Lung (tissue), 12 donors: ENCODE measurements around the gene TEKTIP1. TPM values are rescaled to one million over a fixed set of nuclear protein-coding genes. Genes with fewer than 3 reads are reported as not detected.

ENCODE experiments used
- ATAC-seq: fragments of 200-7000 bp; cut with Tn5 transposase; one replicate; pipeline ENCODE4 v1.9.1; 2020; ENCODE audit warnings: moderate number of reproducible peaks; ENCODE audit not compliant: insufficient read depth, low FRiP score
- DNase-seq, 3 donors: peaks; one replicate each; pipeline ENCODE4 v3.0.0-alpha.2; 2013 to 2017
- H3K27ac ChIP-seq, 2 donors: one replicate each; pipeline ENCODE4 v1.5.1; 2013; ENCODE audit warnings: mild to moderate bottlenecking in 2 of 2, moderate library complexity in 2 of 2, control low read depth in 1 of 2, inconsistent platforms in 1 of 2, low read depth in 1 of 2, low read length in 1 of 2
- H3K27me3 ChIP-seq, 3 donors: one replicate each; pipeline ENCODE4 v1.5.1; 2013; ENCODE audit warnings: low read length in 2 of 3; ENCODE audit not compliant: control insufficient read depth in 3 of 3, insufficient read depth in 3 of 3
- H3K36me3 ChIP-seq, 4 donors: one replicate each; pipeline ENCODE4 v1.5.1; 2013; ENCODE audit warnings: low read length in 4 of 4, mild to moderate bottlenecking in 1 of 4, moderate library complexity in 1 of 4; ENCODE audit not compliant: control insufficient read depth in 4 of 4, insufficient read depth in 4 of 4
- H3K4me1 ChIP-seq, 5 donors: one replicate each; pipeline ENCODE4 v1.5.1; 2013; ENCODE audit warnings: low read length in 5 of 5, mild to moderate bottlenecking in 2 of 5, moderate library complexity in 1 of 5; ENCODE audit not compliant: control insufficient read depth in 5 of 5, insufficient read depth in 5 of 5
- H3K4me3 ChIP-seq: one replicate; pipeline ENCODE4 v1.5.1; 2013; ENCODE audit warnings: mild to moderate bottlenecking, control low read depth, moderate library complexity
- H3K9ac ChIP-seq, 2 donors: one replicate each; pipeline ENCODE4 v1.5.1; 2013; ENCODE audit warnings: low read length in 2 of 2, control low read depth in 1 of 2; ENCODE audit not compliant: insufficient read depth in 1 of 2
- H3K9me3 ChIP-seq, 4 donors: one replicate each; pipeline ENCODE4 v1.5.1; 2013; ENCODE audit warnings: low read length in 3 of 4, mild to moderate bottlenecking in 1 of 4, moderate library complexity in 1 of 4; ENCODE audit not compliant: control insufficient read depth in 4 of 4, insufficient read depth in 3 of 4
- CTCF ChIP-seq: IDR thresholded peaks from 2 replicates; pipeline ENCODE4 v1.5.1; 2012; ENCODE audit warnings: mild to moderate bottlenecking; ENCODE audit errors: control extremely low read depth, extremely low read depth
- WGBS, 2 donors: extraction: QIAGEN DNeasy Blood & Tissue Kit; methylation state at CpG; one replicate each; pipeline ENCODE4 v1.1.7; 2013; 5-methylcytosine and 5-hydroxymethylcytosine counted together
- polyA plus RNA-seq, 2 donors: library from polyadenylated mRNA; stranded (reverse); fragments of 200-250 nt; gene quantifications; one replicate each; pipeline ENCODE4 v1.2.1, GENCODE V29; 2013
- total RNA-seq, 2 donors: library from RNA; depleted of rRNA in 1 of 2; stranded (reverse); fragments of >200 nt in 1 of 2; gene quantifications; one replicate each; pipeline ENCODE4 v1.2.1, GENCODE V29; 2014 to 2021
- donor health status: control.
- donor health status: control.
- donor health status: Bipolar disorder and iron deficiency.
- donor health status: healthy.
- donor health status: DM: yes; HTN: yes; CAD: no.

The TEKTIP1 gene
- total and polyA plus RNA-seq, 4 donors = 0.20 to 5.8 (median 0.91) TPM

DNA sequence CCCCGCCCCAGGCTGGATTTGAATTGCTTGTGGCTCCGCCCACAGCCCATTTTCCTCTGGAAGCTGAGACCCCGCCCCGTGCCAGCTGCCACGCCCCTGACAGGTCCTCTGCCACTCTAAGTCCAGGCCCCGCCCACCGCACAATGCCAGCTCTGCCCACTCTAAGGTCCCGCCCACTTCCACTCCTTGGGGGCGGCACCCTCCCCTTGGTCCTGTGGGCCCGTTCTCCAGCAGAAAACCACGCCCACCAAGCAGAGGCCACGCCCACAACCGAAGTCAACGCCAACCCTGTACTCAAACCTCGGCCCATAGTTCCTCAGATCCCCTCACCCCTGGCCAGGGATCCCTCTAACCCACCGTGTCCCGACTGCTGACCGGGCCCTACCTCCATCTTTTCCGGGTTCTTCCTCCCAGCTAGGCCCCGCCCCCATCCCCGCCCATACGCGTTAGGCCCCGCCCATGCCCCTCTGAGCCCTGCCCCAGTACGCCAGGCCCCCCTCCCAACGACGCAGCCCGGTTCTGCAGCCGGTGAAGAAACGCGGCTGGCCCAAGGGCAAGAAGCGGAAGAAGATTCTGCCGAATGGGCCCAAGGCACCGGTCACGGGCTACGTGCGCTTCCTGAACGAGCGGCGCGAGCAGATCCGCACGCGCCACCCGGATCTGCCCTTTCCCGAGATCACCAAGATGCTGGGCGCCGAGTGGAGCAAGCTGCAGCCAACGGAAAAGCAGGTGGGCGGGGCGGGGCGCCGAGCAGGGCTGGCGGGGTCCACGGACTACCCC, 35.1 kb downstream of the TEKTIP1 start:
- peaks cover 0 to 18% (median 8%) of the 10 kb centered on the region in 5 donors for H3K4me1 ChIP-seq
- 59 to 63% methylated on average over 55 of the region's 55 CpGs for WGBS, 2 donors
- H3K9me3 ChIP-seq = no peaks in the 10 kb centered on the region
- H3K36me3 ChIP-seq = peaks cover 0 to 13% (median 7%) of the 10 kb centered on the region in 4 donors
- ATAC-seq (peak; percentile 51), DNase-seq (peak; percentile 75 to 89 (median 78))
- H3K27me3 ChIP-seq = no peaks in the 10 kb centered on the region
- no peak overlapping the region for H3K9ac ChIP-seq
- H3K27ac ChIP-seq = peak overlapping the region in 1 of 2 donors; percentile 9
- H3K4me3 ChIP-seq = no peak overlapping the region
- TF ChIP-seq CTCF = no peak

DNA sequence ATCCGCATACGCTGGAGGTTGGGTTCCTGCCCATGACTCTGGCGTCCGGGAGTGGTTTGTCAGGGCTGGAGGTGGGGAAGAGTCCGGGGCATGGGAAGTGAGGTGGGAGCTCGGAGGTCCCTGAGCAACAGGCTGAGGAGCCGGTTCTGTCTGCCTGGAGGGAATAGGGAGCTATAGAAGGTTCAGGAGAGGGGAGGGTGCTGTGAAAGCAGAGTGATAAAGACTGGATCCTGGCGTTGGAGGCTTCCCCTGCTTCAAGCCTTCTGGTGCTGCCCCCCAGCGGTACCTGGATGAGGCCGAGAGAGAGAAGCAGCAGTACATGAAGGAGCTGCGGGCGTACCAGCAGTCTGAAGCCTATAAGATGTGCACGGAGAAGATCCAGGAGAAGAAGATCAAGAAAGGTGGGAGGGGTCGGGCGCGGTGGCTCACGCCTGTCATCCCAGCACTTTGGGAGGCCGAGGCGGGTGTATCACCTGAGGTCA, 36.3 kb downstream of the TEKTIP1 start:
- DNase-seq = no peak
- H3K4me3 ChIP-seq = no peak overlapping the region
- peaks cover 0 to 13% (median 7%) of the 10 kb centered on the region in 4 donors for H3K36me3 ChIP-seq
- no peaks in the 10 kb centered on the region for H3K9me3 ChIP-seq
- no peaks in the 10 kb centered on the region for H3K27me3 ChIP-seq
- ATAC-seq = no peak
- peaks cover 0 to 30% (median 14%) of the 10 kb centered on the region in 5 donors for H3K4me1 ChIP-seq
- 88 to 94% methylated on average over 19 of the region's 19 CpGs for WGBS, 2 donors
- H3K27ac ChIP-seq = no peak overlapping the region
- H3K9ac ChIP-seq = no peak overlapping the region
- TF ChIP-seq CTCF = no peak

GRCh38 chr19:3575949-3576673, 37.1 kb downstream of the TEKTIP1 start:
- Histone ChIP-seq H3K9me3 (no peaks in the 10 kb centered on the region), H3K27me3 (no peaks in the 10 kb centered on the region), H3K4me1 (peaks cover 0 to 35% (median 14%) of the 10 kb centered on the region in 5 donors), H3K36me3 (peaks cover 0 to 13% (median 7%) of the 10 kb centered on the region in 4 donors), H3K4me3 (no peak overlapping the region), H3K9ac (no peak overlapping the region), H3K27ac (no peak overlapping the region)
- no peak for TF ChIP-seq CTCF
- no peak for ATAC-seq
- 87% methylated on average over 29 of the region's 29 CpGs for WGBS, 2 donors
- DNase-seq = no peak
